Suprapubic skin (tissue), 3 donors: ENCODE data around the gene DCAF8L1.

Experiments used
- POLR2A ChIP-seq, 2 donors: fragments of 450-650 bp; IDR thresholded peaks; one replicate each; pipeline ENCODE4 v1.6.1; 2017; ENCODE audit warnings: antibody characterized with exemption in 2 of 2, mild to moderate bottlenecking in 2 of 2, moderate library complexity in 2 of 2
- TF ChIP-seq, protein P1 (sequence below), 2 donors: fragments of 200-600 bp in 1 of 2; fragments of 450-650 bp in 1 of 2; sonication (generic) in 1 of 2; IDR thresholded peaks; one replicate each; pipeline ENCODE4 v1.5.1; 2016 to 2019; ENCODE audit warnings: antibody characterized with exemption in 2 of 2, mild to moderate bottlenecking in 1 of 2, moderate library complexity in 1 of 2

DNA sequence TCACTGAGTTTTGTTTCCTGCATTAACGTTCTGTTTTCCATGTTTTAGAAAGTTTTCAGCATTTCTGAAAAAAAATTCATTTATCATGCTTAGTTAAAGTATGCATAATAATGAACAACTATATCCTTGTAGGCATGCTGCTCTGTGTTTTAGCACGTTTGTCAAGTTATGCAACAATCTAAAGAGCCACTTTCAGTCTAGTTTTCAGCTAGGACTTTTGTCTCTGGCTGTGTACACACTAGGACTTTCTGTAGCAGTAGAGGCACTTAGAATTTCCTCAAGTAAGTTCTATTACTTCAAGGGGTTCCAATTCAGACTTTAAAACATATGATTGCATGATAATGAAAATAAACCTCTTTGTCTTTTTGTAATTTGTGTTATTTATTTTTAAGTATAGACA lies 12.4 kb downstream of the DCAF8L1 start:
- TF ChIP-seq, protein P1, sequence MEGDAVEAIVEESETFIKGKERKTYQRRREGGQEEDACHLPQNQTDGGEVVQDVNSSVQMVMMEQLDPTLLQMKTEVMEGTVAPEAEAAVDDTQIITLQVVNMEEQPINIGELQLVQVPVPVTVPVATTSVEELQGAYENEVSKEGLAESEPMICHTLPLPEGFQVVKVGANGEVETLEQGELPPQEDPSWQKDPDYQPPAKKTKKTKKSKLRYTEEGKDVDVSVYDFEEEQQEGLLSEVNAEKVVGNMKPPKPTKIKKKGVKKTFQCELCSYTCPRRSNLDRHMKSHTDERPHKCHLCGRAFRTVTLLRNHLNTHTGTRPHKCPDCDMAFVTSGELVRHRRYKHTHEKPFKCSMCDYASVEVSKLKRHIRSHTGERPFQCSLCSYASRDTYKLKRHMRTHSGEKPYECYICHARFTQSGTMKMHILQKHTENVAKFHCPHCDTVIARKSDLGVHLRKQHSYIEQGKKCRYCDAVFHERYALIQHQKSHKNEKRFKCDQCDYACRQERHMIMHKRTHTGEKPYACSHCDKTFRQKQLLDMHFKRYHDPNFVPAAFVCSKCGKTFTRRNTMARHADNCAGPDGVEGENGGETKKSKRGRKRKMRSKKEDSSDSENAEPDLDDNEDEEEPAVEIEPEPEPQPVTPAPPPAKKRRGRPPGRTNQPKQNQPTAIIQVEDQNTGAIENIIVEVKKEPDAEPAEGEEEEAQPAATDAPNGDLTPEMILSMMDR (IDR thresholded peaks at IDR 0.05): no peak
- TF ChIP-seq POLR2A (IDR thresholded peaks at IDR 0.05): no peak
